LNCAP (cell line): Measurements from ENCODE around the gene PRKAR1B.

Source experiments
- CTCF ChIP-seq: fragments of 450-650 bp; IDR thresholded peaks from 2 replicates; pipeline ENCODE4 v1.5.1; 2017; ENCODE audit warnings: mild to moderate bottlenecking

Gene PRKAR1B

DNA sequence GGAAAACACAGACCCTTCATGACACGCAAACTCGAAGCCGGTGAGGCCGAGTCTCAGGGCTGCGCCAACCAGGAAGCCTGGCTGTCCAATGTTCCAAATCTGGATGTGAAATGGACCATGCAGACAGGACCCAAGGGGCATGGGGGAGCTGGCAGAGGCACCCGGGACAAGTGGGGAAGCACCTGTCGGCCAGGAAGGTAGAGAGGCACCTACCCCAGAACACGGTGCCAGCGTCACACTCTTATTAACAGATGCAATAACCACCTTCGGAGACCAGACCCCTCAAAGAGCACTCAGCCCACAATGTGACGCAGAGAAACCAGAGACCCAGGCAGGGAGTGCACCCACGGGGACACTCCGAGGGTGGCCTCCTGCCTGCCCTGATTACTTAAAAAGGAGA, 119.1 kb downstream of the PRKAR1B start:
- no peak for TF ChIP-seq CTCF

GRCh38 chr7:605661-606450, 121.2 kb downstream of the PRKAR1B start:
- TF ChIP-seq CTCF = no peak

DNA sequence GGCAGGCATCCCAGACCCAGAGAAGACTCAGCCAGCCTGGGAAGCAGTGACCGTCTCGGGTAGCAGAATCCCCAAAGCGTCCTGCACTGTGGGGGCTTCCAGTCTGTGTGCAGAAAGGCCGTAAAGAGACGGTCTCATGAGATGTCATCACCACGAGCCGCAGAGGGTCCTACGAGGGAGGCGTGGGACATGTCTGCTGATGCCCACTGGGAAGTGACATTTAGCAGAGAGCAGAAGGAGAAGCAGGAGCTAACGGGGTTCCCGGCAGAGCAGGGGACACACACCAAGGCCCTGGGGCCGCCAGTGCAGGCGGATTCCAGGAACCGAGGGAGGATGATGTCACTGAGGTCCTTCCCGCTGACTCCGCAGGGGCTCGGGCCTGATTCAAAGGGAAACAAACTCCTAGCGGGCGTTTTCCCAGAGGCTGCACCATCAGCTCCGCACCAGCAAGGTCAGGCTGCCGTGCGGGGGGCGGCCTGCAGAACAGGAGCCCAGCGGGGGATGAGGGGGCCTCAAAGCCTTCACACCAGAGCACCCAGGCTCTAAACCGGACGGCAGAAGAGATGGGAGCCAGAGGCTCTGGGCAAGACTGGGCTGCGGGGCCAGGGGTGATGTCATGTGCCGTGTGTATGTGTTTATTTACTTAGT, 122.1 kb downstream of the PRKAR1B start:
- TF ChIP-seq CTCF = no peak

GRCh38 chr7:604001-604883, 122.8 kb downstream of the PRKAR1B start:
- no peak for TF ChIP-seq CTCF

DNA sequence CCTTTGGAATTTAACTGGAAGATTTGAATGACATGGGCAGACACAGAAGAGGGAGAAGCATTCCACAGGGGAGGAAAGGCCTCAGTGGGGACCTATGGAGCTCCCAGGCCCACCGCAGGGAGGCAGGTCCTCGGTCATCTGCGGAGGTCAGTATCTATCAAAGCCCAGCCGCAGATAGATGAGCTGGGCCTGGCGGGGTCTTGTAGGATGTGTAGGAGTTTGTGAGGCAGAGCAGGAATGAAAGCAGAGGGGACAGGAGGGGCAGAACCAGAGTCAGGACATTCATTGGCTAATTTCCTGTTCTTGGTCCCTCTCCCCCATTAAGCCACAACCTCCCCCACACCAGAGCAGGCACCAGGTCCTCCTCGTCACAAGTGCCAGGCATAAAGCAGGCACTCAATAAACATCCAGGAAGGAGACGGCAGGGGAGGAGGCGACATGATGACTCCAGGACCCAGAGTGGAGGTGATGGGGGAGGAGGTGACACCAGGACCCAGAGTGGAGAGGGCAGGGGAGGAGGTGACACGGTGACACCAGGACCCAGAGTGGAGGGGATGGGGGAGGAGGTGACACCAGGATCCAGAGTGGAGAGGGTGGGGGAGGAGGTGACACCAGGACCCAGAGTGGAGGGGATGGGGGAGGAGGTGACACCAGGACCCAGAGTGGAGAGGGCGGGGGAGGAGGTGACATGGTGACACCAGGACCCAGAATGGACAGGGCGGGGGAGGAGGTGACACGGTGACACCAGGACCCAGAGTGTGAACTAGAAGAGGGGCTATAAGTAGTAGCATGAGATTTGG, 123.7 kb downstream of the PRKAR1B start:
- TF ChIP-seq CTCF = no peak

- no peak for TF ChIP-seq CTCF
Measured at GRCh38 chr7:602341-603141, 124.5 kb downstream of the PRKAR1B start.
